Measurements from ENCODE around the gene PIEZO2.

Gene PIEZO2

GRCh38 chr18:10770264-10770663 lies 379.1 kb downstream of the PIEZO2 start:
- no peak for DNase-seq

DNA sequence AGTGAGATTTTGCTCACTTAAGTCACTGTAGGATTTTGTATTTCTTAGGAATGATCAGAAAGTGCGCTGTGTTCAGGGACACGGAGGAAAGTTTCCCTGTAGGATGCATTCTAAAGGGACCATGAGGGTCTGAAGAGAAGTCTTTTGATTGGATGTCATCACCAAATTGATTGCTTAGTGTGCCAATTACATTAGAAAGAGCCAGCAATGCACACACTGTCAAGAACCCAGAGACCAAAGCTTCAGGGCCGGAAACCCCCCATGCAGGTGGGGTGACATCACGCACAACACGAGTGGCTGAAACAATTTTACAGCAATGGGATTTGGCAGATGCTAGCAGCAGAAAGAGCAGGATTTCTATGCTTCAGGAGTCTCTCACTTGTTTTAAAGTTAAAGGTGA lies 381.1 kb downstream of the PIEZO2 start:
- no peak for DNase-seq

- DNase-seq = no peak
Measured at GRCh38 chr18:10767658-10768057, 381.7 kb downstream of the PIEZO2 start.

DNA sequence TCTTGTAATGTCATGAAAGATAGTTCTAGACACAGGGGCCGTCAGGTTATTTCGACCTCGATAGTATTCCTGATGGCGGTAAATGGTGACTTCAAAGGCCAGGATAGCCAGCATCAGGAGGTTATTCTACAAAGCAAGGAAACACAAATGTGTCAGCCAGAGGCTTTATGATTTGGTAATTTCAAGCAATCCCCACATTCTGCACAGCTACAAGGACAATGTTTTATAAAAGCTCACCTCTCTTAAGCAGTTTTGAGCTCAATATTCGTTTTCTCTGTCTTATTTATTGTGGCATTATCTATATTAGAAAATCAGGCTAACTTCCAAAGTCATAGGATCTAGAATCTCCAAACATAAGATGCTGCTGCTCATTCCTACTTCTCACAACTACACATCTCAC lies 388.4 kb downstream of the PIEZO2 start:
- no peak for DNase-seq

DNA sequence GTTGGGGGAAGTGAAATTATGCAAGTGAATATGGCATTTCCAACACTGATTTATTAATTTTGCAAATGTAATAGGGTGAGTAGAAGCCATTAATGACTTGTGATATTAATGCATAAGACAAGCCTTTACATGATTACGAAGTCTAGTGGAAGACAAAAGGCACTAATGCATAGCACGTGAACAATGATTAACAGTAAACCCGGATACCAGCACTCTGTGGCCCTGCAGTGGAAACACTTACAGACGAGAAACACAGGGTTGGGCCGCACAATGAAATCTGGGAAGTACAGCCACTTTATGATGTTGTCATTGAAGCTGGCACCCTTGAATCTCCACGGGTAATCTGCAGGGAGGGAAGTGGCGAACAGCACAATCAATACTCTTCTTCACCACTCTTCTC lies 390.1 kb downstream of the PIEZO2 start:
- DNase-seq = no peak

DNA sequence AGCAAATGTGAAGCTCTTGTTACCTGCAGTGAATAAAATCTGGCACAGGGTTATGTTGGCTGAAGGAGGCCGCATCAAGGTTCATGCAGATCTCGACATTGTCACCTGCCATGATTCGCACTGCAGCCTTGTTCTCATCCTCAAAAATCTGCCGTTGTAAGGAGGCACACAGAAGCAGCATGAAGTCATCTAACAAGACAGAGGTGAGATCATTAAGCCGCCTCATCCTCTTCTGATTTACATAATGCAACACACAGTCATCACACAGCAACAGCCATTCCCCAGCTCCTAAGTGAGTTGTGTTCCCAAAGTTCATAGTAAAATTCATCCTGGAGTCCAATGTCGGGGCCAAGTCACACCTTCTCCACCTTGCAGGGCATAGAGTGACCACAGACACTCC lies 391.4 kb downstream of the PIEZO2 start:
- no peak for DNase-seq

DNA sequence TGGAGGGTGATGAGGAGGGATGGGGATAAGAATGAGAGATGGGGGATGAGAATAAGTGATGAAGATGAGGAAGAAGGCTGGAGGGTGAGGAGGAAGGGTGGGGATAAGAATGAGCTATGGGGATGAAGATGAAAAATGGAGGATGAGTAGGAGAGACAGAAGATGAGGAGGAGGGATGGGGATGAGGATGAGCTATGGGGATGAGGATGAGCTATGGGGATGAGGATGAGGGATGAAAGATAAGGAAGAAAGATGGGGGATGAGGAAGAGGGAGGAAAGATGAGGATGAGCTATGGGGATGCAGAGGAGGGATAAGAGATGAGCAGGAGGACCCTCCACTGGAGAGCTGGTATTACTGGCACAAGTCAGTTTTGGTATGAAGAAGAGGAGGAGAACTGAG lies 392.0 kb downstream of the PIEZO2 start:
- DNase-seq = no peak

DNA sequence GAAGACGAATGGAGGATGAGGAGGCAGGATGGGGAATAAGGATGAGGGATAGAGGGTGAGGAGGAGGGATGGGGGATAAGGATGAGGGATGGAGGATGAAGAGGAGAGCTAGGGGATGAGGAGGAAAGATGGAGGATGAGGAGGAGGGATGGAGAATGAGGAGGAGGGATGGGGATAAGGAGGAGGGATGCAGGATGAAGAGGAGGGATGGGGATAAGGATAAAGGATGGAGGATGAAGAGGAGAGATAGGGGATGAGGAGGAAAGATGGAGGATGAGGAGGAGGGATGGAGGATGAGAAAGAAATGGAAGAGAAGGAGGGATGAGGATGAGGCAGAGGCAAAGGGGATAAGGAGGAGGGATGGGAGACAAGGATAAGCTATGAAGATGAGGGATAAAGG lies 393.5 kb downstream of the PIEZO2 start:
- no peak for DNase-seq

DNA sequence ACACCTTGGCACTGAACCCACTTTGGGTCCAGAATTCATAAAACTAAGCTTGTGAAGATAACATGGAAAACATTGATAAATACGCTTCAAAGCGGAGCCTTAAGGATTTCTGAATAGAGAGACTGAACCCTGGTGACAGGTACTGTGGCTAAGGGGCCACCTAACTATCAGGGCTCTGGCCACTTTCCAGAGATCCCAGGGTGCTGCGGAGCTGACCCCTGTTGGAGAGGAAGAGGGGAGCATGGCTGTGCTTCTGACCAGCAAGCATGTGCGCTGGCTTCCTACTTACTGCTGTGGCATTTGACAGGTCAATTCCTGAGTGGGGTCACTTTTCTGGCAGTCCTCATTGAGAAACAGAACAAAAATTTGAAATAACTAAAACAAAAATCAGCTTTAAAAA lies 395.2 kb downstream of the PIEZO2 start:
- DNase-seq = no peak

DNA sequence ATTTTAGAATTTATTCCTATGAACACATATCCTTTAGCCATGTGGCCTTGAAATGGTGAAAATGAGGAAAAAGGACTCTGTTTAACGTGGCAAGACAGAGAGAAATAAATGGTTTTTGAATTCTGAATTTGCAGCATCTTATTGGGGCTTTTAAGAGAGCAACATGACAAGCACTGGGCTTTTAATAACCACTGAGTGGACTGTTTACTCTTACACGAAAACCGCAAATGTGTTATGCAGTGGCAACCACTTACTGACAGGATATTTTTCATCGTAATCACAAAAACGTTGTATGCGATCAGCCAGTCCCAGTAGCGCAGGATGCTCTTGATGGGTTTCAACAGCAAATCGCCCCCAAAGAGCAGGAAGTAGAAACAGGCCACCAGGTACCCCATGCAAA lies 397.0 kb downstream of the PIEZO2 start:
- no peak for DNase-seq

- DNase-seq = no peak
Measured at GRCh38 chr18:10751653-10752052, 397.7 kb downstream of the PIEZO2 start.

- no peak for DNase-seq
Measured at GRCh38 chr18:10750191-10751035, 399.0 kb downstream of the PIEZO2 start.

- no peak for DNase-seq
Measured at GRCh38 chr18:10748641-10749040, 400.7 kb downstream of the PIEZO2 start.

DNA sequence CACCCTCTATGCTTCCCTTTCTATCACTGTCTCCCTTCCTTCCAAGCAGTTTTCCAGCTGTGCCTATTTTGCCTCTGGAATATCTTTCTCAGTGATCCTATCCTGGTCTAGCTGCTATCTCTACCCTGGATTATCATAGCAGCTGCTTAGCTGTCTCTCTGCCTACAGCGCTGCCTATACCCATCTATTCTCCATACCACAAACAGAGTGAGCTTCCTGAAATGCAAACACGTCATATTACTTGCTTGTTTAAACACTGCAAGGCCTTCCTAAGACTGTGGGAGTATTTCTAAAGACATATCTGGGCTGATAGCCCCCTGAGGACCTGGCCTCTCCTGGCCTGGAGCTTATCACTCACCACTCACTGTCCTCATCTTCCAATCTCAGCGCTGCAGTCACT lies 403.4 kb downstream of the PIEZO2 start:
- DNase-seq = no peak

DNA sequence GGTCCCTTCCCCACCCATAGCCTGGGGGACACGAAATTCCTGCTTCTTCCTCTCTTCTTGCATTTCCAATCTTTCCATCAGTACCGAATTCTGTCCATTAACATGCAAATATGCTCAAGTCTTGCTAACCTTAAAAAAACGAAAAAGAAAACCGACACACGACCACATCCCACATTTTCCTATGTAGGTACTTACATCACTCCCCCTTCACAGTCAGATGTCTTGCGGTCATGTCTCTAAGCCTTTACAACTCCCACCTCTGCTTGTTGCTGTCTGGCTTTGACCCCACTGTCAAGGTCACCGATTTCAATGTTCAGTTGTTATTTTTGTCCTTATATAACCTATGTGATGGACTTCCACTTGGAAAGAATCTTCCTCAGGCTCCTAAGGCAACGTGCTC lies 404.1 kb downstream of the PIEZO2 start:
- no peak for DNase-seq

DNA sequence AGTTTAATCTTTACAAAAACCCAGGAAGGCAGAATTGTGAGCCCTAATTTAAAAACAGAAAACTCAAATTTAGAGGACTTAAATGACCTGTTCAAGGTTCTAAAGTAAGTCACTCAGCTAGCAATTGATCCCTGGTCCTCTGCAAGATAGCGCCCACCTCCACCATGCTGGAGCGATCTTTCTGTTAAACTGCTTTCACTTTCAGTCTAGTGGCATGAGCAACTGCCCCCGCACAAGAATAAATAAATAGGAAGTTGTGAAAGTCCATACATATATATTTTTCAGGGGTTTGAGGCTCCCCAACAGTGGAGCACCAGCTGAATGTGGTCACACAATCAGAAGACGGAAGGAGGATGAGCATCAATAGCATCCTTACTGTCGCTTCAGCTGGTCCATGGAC lies 405.6 kb downstream of the PIEZO2 start:
- DNase-seq = no peak

- DNase-seq = no peak
Measured at GRCh38 chr18:10739152-10739551, 410.2 kb downstream of the PIEZO2 start.

DNA sequence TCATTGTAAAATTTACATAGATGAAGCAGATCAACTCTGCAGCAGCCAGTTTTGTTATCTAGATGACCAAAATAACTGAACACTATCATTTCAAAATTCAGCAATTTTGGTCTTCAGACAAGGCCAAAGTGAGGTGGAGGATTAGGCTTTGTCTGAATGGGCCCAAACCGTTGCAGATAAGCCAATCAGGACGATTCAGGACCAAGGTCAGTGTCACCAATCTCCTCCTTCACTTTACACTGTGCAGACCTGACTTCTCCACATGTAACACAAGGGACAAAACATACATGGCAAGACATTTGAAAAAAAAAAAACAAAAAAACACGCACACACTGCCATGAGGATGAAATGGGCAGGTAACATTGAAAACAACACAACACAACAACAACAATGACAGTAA lies 412.4 kb downstream of the PIEZO2 start:
- DNase-seq = no peak

DNA sequence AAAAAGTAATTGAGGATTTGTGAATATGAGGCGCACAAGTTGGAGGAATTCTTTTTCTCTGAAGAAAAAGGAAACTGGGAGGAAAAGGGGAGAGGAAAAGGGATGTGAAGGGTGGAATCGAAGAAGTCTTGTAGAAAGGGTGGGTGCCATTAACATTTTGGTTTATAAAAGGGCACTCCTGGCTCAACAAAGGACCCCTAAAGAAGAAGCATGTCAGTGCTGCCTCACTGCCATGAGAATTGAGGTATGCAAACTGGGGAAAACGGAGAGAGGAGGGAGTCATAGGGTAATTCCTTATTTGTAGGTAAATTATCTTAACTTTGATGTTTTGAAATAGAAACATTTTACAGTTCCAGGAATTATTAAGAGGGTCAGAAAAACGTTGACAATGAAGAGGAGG lies 416.4 kb downstream of the PIEZO2 start:
- DNase-seq = no peak

GRCh38 chr18:10727477-10727876 lies 421.9 kb downstream of the PIEZO2 start:
- DNase-seq = no peak

GRCh38 chr18:10726198-10727068 lies 422.9 kb downstream of the PIEZO2 start:
- DNase-seq = peak; percentile 28

DNA sequence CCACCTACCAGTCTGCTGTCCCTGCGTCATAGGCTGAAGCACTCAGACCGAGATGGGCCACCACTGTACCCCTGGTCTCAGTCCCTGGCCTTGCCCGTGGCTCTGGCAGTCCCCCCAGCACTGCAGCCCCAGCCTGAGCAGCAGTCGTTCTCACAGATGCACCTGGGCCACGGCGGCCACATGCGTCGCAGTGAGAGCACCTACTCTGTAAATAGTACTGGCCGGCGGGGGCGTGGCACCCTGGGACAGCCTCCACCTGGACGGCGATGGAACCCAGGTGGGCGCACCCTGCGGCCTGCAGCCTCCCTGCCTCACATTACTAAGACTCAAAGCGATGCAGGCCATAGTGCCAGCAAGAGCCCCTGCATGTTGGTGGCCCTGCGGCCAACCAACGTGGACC lies 424.7 kb downstream of the PIEZO2 start:
- no peak for DNase-seq

GRCh38 chr18:10723496-10723895 lies 425.9 kb downstream of the PIEZO2 start:
- no peak for DNase-seq

DNA sequence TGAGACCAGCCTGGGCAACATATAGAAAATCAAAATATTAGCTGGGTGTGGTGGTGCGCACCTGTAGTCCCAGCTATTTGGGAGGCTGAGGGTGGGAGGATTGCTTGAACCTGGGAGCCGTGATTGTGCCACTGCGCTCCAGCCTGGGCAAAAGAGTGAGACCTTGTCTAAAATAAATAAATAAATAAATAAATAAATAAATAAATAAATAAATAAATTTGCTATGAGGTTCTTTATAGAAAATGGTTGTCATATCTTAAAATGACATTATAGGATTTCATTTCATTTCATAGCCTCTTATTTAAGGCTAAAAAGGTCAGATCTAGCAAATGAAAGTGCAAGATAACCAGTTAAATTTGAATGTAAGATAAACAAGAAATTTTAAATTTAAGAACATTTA lies 430.6 kb downstream of the PIEZO2 start:
- no peak for DNase-seq

Measured in NCI-H774 (cell line).